HCT116 (cell line): ENCODE results near the gene PTGS1. TPM values are rescaled to one million over a fixed set of nuclear protein-coding genes. Genes with fewer than 3 reads are reported as not detected.

Source experiments
- ATAC-seq: fragments of 200-7000 bp; cut with Tn5 transposase; 2 replicates; pipeline ENCODE4 v1.9.1; 2020; ENCODE audit warnings: mild to moderate bottlenecking, moderate library complexity
- BruUV-seq: library from RNA; stranded (reverse); fragments of 400-500 nt; replicated peaks from 2 replicates; lab custom pipeline; 2021; lab: Mats Ljungman, UMichigan
- CTCF ChIA-PET: fragments of 300-600 bp; sonication (Branson Sonifier 250); formaldehyde crosslinking; loops from one replicate; lab custom pipeline; 2021; ENCODE audit warnings: antibody characterized with exemption; lab: Charles Lee
- POLR2A ChIA-PET: fragments of 300-600, 350-600 bp; sonication (Branson Sonifier 250); formaldehyde crosslinking; loops from one replicate; lab custom pipeline; 2021; ENCODE audit warnings: antibody characterized with exemption; lab: Charles Lee
- RAD21 ChIA-PET, 2 experiments: fragments of 300-600 bp; sonication (Branson Sonifier 250); formaldehyde crosslinking; loops; one replicate each; lab custom pipeline; 2023; ENCODE audit warnings: low total read pairs in 2 of 2; ENCODE audit not compliant: uncharacterized antibody in 2 of 2, unreplicated experiment in 2 of 2, low non-redundant PET in 1 of 2; lab: Charles Lee
- DNase-seq: peaks from one replicate; pipeline ENCODE4 v3.0.0-alpha.2; 2010; ENCODE audit warnings: low read depth, low spot score
- H2AFZ ChIP-seq: fragments of 200-600 bp; shearing (Covaris generic), sonication (generic); 2 replicates; pipeline ENCODE4 v1.6.1; 2017; ENCODE audit warnings: low read depth, mixed run types, mixed read lengths, antibody characterized with exemption, low read length; ENCODE audit not compliant: poor library complexity, severe bottlenecking
- H3K27ac ChIP-seq: 2 replicates; pipeline ENCODE4 v1.5.1; 2012; ENCODE audit warnings: low read depth, low read length
- H3K27me3 ChIP-seq: fragments of 200-600 bp; sonication (generic); 2 replicates; pipeline ENCODE4 v1.6.1; 2016; ENCODE audit warnings: mixed run types, low read length, mixed read lengths; ENCODE audit not compliant: insufficient read depth
- H3K36me3 ChIP-seq, 2 experiments: fragments of 200-500 bp in 1 of 2; fragments of 200-600 bp in 1 of 2; sonication (Bioruptor generic) in 1 of 2; sonication (generic) in 1 of 2; 2 replicates each; pipeline versions ENCODE4 v1.5.1 to v1.6.1; 2014 to 2016; ENCODE audit warnings: low read length in 2 of 2, inconsistent platforms in 1 of 2, mixed read lengths in 1 of 2, mixed run types in 1 of 2; ENCODE audit not compliant: insufficient read depth in 2 of 2, control insufficient read depth in 1 of 2
- H3K4me1 ChIP-seq, 2 experiments: fragments of 200-600 bp in 1 of 2; sonication (generic) in 1 of 2; 2 replicates each; pipeline versions ENCODE4 v1.5.1 to v1.6.1; 2012 to 2017; ENCODE audit warnings: low read length in 2 of 2, inconsistent platforms in 1 of 2, mild to moderate bottlenecking in 1 of 2, mixed read lengths in 1 of 2, mixed run types in 1 of 2, moderate library complexity in 1 of 2; ENCODE audit not compliant: insufficient read depth in 2 of 2, control insufficient read depth in 1 of 2
- H3K4me2 ChIP-seq: fragments of 200-600 bp; sonication (generic); 2 replicates; pipeline ENCODE4 v1.6.1; 2017; ENCODE audit warnings: mixed run types, low read length, mixed read lengths
- H3K4me3 ChIP-seq, 2 experiments: fragments of 200-600 bp in 1 of 2; sonication (generic) in 1 of 2; replicated peaks in 1 of 2; 2 replicates each; pipeline ENCODE4 v1.5.1; 2011 to 2016; ENCODE audit warnings: low read length in 2 of 2, control low read depth in 1 of 2, low read depth in 1 of 2, mild to moderate bottlenecking in 1 of 2, mixed read lengths in 1 of 2, mixed run types in 1 of 2
- H3K79me2 ChIP-seq: fragments of 200-600 bp; sonication (generic); 2 replicates; pipeline ENCODE4 v1.6.1; 2017; ENCODE audit warnings: mild to moderate bottlenecking, mixed run types, low read length, moderate library complexity, mixed read lengths; ENCODE audit not compliant: insufficient read depth
- H3K9ac ChIP-seq: fragments of 200-600 bp; sonication (generic); 2 replicates; pipeline ENCODE4 v1.6.1; 2016; ENCODE audit warnings: low read length, mixed read lengths
- H3K9me2 ChIP-seq: fragments of 200-600 bp; sonication (generic), shearing (Covaris generic); 2 replicates; pipeline ENCODE4 v1.6.1; 2017; ENCODE audit warnings: mixed run types, mild to moderate bottlenecking, moderate library complexity; ENCODE audit not compliant: insufficient read depth
- H3K9me3 ChIP-seq, 2 experiments: fragments of 200-500 bp in 1 of 2; fragments of 200-600 bp in 1 of 2; sonication (Bioruptor generic) in 1 of 2; sonication (generic) in 1 of 2; 2 replicates each; pipeline ENCODE4 v1.6.1; 2014 to 2017; ENCODE audit warnings: low read length in 2 of 2, mixed read lengths in 2 of 2, inconsistent platforms in 1 of 2, low read depth in 1 of 2, mild to moderate bottlenecking in 1 of 2, mixed run types in 1 of 2, moderate library complexity in 1 of 2; ENCODE audit not compliant: control insufficient read depth in 1 of 2, insufficient read depth in 1 of 2
- H4K20me1 ChIP-seq: fragments of 200-600 bp; sonication (generic), shearing (Covaris generic); 2 replicates; pipeline ENCODE4 v1.6.1; 2017; ENCODE audit warnings: mixed run types, mild to moderate bottlenecking, moderate library complexity; ENCODE audit not compliant: insufficient read depth
- CBX3 ChIP-seq: IDR thresholded peaks from 2 replicates; pipeline ENCODE4 v1.6.1; 2012; ENCODE audit warnings: low read depth
- CEBPB ChIP-seq: IDR thresholded peaks from 2 replicates; pipeline ENCODE4 v1.6.1; 2012; ENCODE audit warnings: low read depth
- EGR1 ChIP-seq: IDR thresholded peaks from 2 replicates; pipeline ENCODE4 v1.6.1; 2012; ENCODE audit warnings: low read depth
- EZH2 ChIP-seq: fragments of 200-600 bp; sonication (generic); IDR thresholded peaks from 2 replicates; pipeline ENCODE4 v1.6.1; 2017; ENCODE audit warnings: antibody characterized with exemption, mixed run types
- FOSL1 ChIP-seq: IDR thresholded peaks from 2 replicates; pipeline ENCODE4 v1.6.1; 2012; ENCODE audit warnings: low read depth
- SIN3A ChIP-seq: IDR thresholded peaks from 2 replicates; pipeline ENCODE4 v1.6.1; 2012; ENCODE audit warnings: low read depth
- SP1 ChIP-seq: IDR thresholded peaks from 2 replicates; pipeline ENCODE4 v1.6.1; 2012; ENCODE audit warnings: low read depth
- SRF ChIP-seq: IDR thresholded peaks from 2 replicates; pipeline ENCODE4 v1.6.1; 2012; ENCODE audit warnings: low read depth
- ZFX ChIP-seq: fragments of 450-650 bp; IDR thresholded peaks from 2 replicates; pipeline ENCODE4 v1.6.1; 2017
- ZNF274 ChIP-seq: fragments of 200-500 bp; sonication (Bioruptor generic); IDR thresholded peaks from 2 replicates; pipeline ENCODE4 v1.6.1; 2014; ENCODE audit warnings: mild to moderate bottlenecking, low read depth, low read length, inconsistent platforms
- intact Hi-C: fragments of 100-400 bp; cut with micrococcal nuclease; formaldehyde crosslinking; loops from 2 replicates; pipeline ENCODE4 v1.10.0; 2022
- total RNA-seq: library from RNA; stranded (reverse); gene quantifications from one replicate; pipeline ENCODE4 v1.2.1, GENCODE V29; 2021; ENCODE audit not compliant: unreplicated experiment
- TF ChIP-seq, protein P1 (sequence below): IDR thresholded peaks from 2 replicates; pipeline ENCODE4 v1.6.1; 2012
- TF ChIP-seq, protein P2 (sequence below), 3 experiments: fragments of 200-600 bp in 1 of 3; sonication (generic) in 1 of 3; IDR thresholded peaks in 2 of 3; conservative IDR thresholded peaks in 1 of 3; 2 replicates each; pipeline ENCODE4 v1.5.1; 2012 to 2017; ENCODE audit warnings: low read depth in 2 of 3, low read length in 2 of 3, antibody characterized with exemption in 1 of 3, borderline replicate concordance in 1 of 3, control low read depth in 1 of 3, mild to moderate bottlenecking in 1 of 3, mixed read lengths in 1 of 3, mixed run types in 1 of 3, moderate library complexity in 1 of 3; ENCODE audit not compliant: insufficient read depth in 1 of 3
- TF ChIP-seq, protein P3 (sequence below): IDR thresholded peaks from 2 replicates; pipeline ENCODE4 v1.6.1; 2012; ENCODE audit warnings: low read depth

PTGS1 gene
- total RNA-seq, 1 experiment from 2014 or later: 3.5 TPM

DNA sequence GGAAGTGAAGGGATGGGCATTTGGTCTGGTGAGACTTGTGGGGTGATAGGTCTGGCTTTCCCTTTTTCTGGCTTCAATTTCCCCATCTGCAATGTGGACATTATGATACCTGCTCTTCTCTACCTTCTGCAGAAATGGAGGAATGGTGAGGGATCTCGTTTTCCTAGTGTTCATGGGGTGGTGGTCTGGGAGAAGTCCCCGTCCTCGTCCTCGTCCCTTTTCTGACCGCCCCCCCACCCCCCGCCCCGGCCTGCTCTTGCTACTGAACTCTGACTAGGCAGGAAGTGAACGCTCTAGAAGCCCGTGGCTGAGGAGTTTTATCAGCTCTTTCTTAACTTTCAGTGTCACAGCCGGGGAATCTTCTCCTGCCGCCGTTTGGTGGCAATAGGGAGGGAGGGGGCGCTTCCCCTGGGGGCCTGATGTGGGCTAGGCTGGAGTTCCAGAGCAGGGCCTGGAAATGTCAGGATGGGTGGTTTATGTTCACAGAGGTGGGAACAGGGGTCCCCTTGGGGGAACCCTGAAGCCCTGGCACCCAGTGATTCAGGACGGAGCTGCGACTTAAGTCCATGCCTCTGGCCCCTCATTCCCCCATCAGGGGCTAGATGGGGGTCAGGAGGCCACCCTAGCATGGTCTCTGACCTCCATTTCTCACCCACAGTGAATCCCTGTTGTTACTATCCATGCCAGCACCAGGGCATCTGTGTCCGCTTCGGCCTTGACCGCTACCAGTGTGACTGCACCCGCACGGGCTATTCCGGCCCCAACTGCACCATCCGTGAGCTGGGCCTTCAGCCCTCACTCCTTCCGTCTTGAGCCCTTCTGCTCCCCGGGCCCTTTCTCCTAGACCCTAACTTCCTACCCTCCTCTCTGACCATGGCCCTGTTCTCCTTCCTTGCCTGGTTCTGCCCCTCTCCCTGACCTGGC lies 6.7 kb downstream of the PTGS1 start:
- H3K9me2 ChIP-seq: no peaks in the 10 kb centered on the region
- no peak overlapping the region for H2AFZ ChIP-seq
- H3K27me3 ChIP-seq: no peaks in the 10 kb centered on the region
- H3K9me3 ChIP-seq: peaks cover 3 to 11% of the 10 kb centered on the region in 2 experiments; a peak in 2 of 4 replicates
- H3K27ac ChIP-seq: no peak overlapping the region
- ATAC-seq: no peak
- ChIA-PET CTCF (no interaction called here), RAD21 (no interaction called here), POLR2A (no interaction called here)
- no TSS peak for BruUV-seq
- DNase-seq: no peak
- H3K36me3 ChIP-seq: no peaks in the 10 kb centered on the region
- H3K79me2 ChIP-seq: no peaks in the 10 kb centered on the region
- H3K4me2 ChIP-seq: no peak overlapping the region
- H3K4me3 ChIP-seq: no peak overlapping the region
- TF ChIP-seq FOSL1 (no peak), EGR1 (no peak), SRF (no peak), ZFX (no peak), SIN3A (no peak), SP1 (no peak), EZH2 (no peak), CBX3 (no peak), CEBPB (no peak), ZNF274 (no peak)
- TF ChIP-seq, protein P1, sequence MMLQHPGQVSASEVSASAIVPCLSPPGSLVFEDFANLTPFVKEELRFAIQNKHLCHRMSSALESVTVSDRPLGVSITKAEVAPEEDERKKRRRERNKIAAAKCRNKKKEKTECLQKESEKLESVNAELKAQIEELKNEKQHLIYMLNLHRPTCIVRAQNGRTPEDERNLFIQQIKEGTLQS: no peak
- TF ChIP-seq, protein P2, sequence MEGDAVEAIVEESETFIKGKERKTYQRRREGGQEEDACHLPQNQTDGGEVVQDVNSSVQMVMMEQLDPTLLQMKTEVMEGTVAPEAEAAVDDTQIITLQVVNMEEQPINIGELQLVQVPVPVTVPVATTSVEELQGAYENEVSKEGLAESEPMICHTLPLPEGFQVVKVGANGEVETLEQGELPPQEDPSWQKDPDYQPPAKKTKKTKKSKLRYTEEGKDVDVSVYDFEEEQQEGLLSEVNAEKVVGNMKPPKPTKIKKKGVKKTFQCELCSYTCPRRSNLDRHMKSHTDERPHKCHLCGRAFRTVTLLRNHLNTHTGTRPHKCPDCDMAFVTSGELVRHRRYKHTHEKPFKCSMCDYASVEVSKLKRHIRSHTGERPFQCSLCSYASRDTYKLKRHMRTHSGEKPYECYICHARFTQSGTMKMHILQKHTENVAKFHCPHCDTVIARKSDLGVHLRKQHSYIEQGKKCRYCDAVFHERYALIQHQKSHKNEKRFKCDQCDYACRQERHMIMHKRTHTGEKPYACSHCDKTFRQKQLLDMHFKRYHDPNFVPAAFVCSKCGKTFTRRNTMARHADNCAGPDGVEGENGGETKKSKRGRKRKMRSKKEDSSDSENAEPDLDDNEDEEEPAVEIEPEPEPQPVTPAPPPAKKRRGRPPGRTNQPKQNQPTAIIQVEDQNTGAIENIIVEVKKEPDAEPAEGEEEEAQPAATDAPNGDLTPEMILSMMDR (IDR thresholded peaks at IDR 0.05 in 2 of 3, conservative IDR thresholded peaks at IDR 0.05 in 1 of 3; ENCODE audit: borderline replicate concordance in 1 of 3, insufficient read depth in 1 of 3, low read depth in 2 of 3, low read length in 2 of 3): no peak
- TF ChIP-seq, protein P3, sequence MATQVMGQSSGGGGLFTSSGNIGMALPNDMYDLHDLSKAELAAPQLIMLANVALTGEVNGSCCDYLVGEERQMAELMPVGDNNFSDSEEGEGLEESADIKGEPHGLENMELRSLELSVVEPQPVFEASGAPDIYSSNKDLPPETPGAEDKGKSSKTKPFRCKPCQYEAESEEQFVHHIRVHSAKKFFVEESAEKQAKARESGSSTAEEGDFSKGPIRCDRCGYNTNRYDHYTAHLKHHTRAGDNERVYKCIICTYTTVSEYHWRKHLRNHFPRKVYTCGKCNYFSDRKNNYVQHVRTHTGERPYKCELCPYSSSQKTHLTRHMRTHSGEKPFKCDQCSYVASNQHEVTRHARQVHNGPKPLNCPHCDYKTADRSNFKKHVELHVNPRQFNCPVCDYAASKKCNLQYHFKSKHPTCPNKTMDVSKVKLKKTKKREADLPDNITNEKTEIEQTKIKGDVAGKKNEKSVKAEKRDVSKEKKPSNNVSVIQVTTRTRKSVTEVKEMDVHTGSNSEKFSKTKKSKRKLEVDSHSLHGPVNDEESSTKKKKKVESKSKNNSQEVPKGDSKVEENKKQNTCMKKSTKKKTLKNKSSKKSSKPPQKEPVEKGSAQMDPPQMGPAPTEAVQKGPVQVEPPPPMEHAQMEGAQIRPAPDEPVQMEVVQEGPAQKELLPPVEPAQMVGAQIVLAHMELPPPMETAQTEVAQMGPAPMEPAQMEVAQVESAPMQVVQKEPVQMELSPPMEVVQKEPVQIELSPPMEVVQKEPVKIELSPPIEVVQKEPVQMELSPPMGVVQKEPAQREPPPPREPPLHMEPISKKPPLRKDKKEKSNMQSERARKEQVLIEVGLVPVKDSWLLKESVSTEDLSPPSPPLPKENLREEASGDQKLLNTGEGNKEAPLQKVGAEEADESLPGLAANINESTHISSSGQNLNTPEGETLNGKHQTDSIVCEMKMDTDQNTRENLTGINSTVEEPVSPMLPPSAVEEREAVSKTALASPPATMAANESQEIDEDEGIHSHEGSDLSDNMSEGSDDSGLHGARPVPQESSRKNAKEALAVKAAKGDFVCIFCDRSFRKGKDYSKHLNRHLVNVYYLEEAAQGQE: no peak
- no peaks in the 10 kb centered on the region for H4K20me1 ChIP-seq
- intact Hi-C loops: no loop called here
- no peak overlapping the region for H3K9ac ChIP-seq
- peaks cover 4 to 19% of the 10 kb centered on the region in 2 experiments; a peak in 2 of 4 replicates for H3K4me1 ChIP-seq
